H1 (cell line): ENCODE results near the gene MAGI2. TPM values are rescaled to one million over a fixed set of nuclear protein-coding genes. Genes with fewer than 3 reads are reported as not detected.

Experiments
- CTCF ChIA-PET: fragments of 300-600 bp; sonication (Branson Sonifier 250); formaldehyde crosslinking; loops from one replicate; lab custom pipeline; 2021; ENCODE audit not compliant: partially characterized antibody; lab: Charles Lee
- POLR2A ChIA-PET: fragments of 300-600 bp; sonication (Branson Sonifier 250); formaldehyde crosslinking; loops from one replicate; lab custom pipeline; 2021; ENCODE audit warnings: inconsistent platforms; ENCODE audit not compliant: partially characterized antibody; lab: Charles Lee
- DNase-seq, 2 experiments: peaks; one replicate each; pipeline versions ENCODE4 v3.0.0 to v3.0.0-alpha.2; 2010 to 2022; ENCODE audit warnings: low spot score in 2 of 2, low read depth in 1 of 2, mixed read lengths in 1 of 2
- FAIRE-seq: peaks from 2 replicates; lab custom pipeline; 2011; peaks lifted over from hg19 to GRCh38; lab: Jason Lieb, UNC
- H2AFZ ChIP-seq: 2 replicates; pipeline ENCODE4 v1.8.1; 2012; ENCODE audit warnings: low read length, inconsistent platforms
- H2AK5ac ChIP-seq: 2 replicates; pipeline ENCODE4 v1.6.1; 2013; ENCODE audit warnings: low read depth, low read length
- H2BK120ac ChIP-seq: replicated peaks from 2 replicates; pipeline ENCODE3; 2013; ENCODE audit warnings: low read depth, low read length, inconsistent platforms
- H2BK12ac ChIP-seq: 2 replicates; pipeline ENCODE4 v1.6.1; 2013; ENCODE audit warnings: low read depth, low read length
- H2BK15ac ChIP-seq: 2 replicates; pipeline ENCODE4 v1.6.1; 2013; ENCODE audit warnings: low read length
- H2BK20ac ChIP-seq: 2 replicates; pipeline ENCODE4 v1.6.1; 2013; ENCODE audit warnings: low read length
- H2BK5ac ChIP-seq: 2 replicates; pipeline ENCODE4 v1.6.1; 2013; ENCODE audit warnings: low read depth, low read length
- H3K14ac ChIP-seq: 2 replicates; pipeline ENCODE4 v1.6.1; 2013; ENCODE audit warnings: inconsistent platforms; ENCODE audit not compliant: insufficient read length
- H3K18ac ChIP-seq: 2 replicates; pipeline ENCODE4 v1.6.1; 2013; ENCODE audit warnings: low read length; ENCODE audit errors: extremely low read depth
- H3K23ac ChIP-seq: 2 replicates; pipeline ENCODE4 v1.6.1; 2013; ENCODE audit warnings: inconsistent platforms; ENCODE audit not compliant: insufficient read length
- H3K23me2 ChIP-seq: 2 replicates; pipeline ENCODE4 v1.6.1; 2013; ENCODE audit warnings: low read depth, low read length
- H3K27ac ChIP-seq: 2 replicates; pipeline ENCODE4 v1.6.1; 2011; ENCODE audit warnings: low read depth, low read length, inconsistent platforms
- H3K27me3 ChIP-seq, 4 experiments: replicated peaks in 1 of 4; 1 replicate in 1 of 4; 2 replicates in 3 of 4; pipeline versions ENCODE4 v1.6.1 to v1.8.1; 2011 to 2013; ENCODE audit warnings: low read length in 3 of 4, mild to moderate bottlenecking in 3 of 4, inconsistent platforms in 2 of 4, mixed read lengths in 2 of 4, moderate library complexity in 1 of 4; ENCODE audit not compliant: control insufficient read depth in 3 of 4, insufficient read depth in 3 of 4; ENCODE audit errors: extremely low read depth in 1 of 4
- H3K36me3 ChIP-seq, 4 experiments: 2 replicates each; pipeline versions ENCODE4 v1.6.1 to v1.8.1; 2011 to 2013; ENCODE audit warnings: mild to moderate bottlenecking in 4 of 4, low read length in 3 of 4, moderate library complexity in 2 of 4, control low read depth in 1 of 4, inconsistent platforms in 1 of 4; ENCODE audit not compliant: insufficient read depth in 4 of 4, control insufficient read depth in 2 of 4
- H3K4ac ChIP-seq: replicated peaks from 2 replicates; pipeline ENCODE3; 2013; ENCODE audit warnings: low read length, low read depth, mixed read lengths, inconsistent platforms; ENCODE audit not compliant: insufficient read length
- H3K4me1 ChIP-seq, 4 experiments: replicated peaks in 1 of 4; 1 replicate in 1 of 4; 2 replicates in 3 of 4; pipeline versions ENCODE4 v1.6.1 to v1.8.1; 2011 to 2013; ENCODE audit warnings: low read length in 3 of 4, inconsistent platforms in 2 of 4, mixed read lengths in 1 of 4; ENCODE audit not compliant: insufficient read depth in 4 of 4, control insufficient read depth in 3 of 4
- H3K4me2 ChIP-seq, 2 experiments: 2 replicates each; pipeline versions ENCODE4 v1.6.1 to v1.8.1; 2011 to 2013; ENCODE audit warnings: low read depth in 2 of 2, low read length in 2 of 2, control low read depth in 1 of 2, inconsistent platforms in 1 of 2, mild to moderate bottlenecking in 1 of 2; ENCODE audit not compliant: insufficient read depth in 1 of 2
- H3K4me3 ChIP-seq, 4 experiments: fragments of 200-600, 300-600 bp in 1 of 4; sonication (generic), shearing (Covaris generic), sonication (Bioruptor Twin) in 1 of 4; 2 replicates each; pipeline versions ENCODE4 v1.5.1 to v1.8.1; 2011 to 2016; ENCODE audit warnings: low read length in 4 of 4, low read depth in 3 of 4, control low read depth in 2 of 4, inconsistent platforms in 2 of 4, mild to moderate bottlenecking in 2 of 4, mixed read lengths in 1 of 4, moderate library complexity in 1 of 4; ENCODE audit not compliant: insufficient read depth in 2 of 4; ENCODE audit errors: extremely low read depth in 1 of 4
- H3K56ac ChIP-seq: replicated peaks from 2 replicates; pipeline ENCODE3; 2013; ENCODE audit warnings: low read depth, mild to moderate bottlenecking, mixed read lengths, low read length, inconsistent platforms; ENCODE audit not compliant: insufficient read length
- H3K79me1 ChIP-seq: 2 replicates; pipeline ENCODE4 v1.6.1; 2013; ENCODE audit warnings: low read depth, low read length, control low read depth
- H3K79me2 ChIP-seq, 2 experiments: 2 replicates each; pipeline versions ENCODE4 v1.6.1 to v1.8.1; 2012 to 2013; ENCODE audit warnings: low read length in 2 of 2, mild to moderate bottlenecking in 2 of 2, inconsistent platforms in 1 of 2; ENCODE audit not compliant: insufficient read depth in 2 of 2, control insufficient read depth in 1 of 2
- H3K9ac ChIP-seq, 4 experiments: replicated peaks in 1 of 4; 1 replicate in 1 of 4; 2 replicates in 3 of 4; pipeline versions ENCODE4 v1.6.1 to v1.8.1; 2011 to 2013; ENCODE audit warnings: low read depth in 3 of 4, low read length in 3 of 4, control low read depth in 2 of 4, mild to moderate bottlenecking in 2 of 4, moderate library complexity in 2 of 4, inconsistent platforms in 1 of 4; ENCODE audit errors: extremely low read depth in 1 of 4
- H3K9me3 ChIP-seq, 2 experiments: 2 replicates each; pipeline versions ENCODE4 v1.6.1 to v1.8.1; 2012 to 2013; ENCODE audit warnings: mild to moderate bottlenecking in 2 of 2, moderate library complexity in 2 of 2, control low read depth in 1 of 2, inconsistent platforms in 1 of 2, low read depth in 1 of 2, low read length in 1 of 2, mixed read lengths in 1 of 2; ENCODE audit not compliant: insufficient read depth in 2 of 2
- H4K20me1 ChIP-seq, 2 experiments: replicated peaks in 1 of 2; 2 replicates each; pipeline versions ENCODE3 to v1.8.1; 2011 to 2013; ENCODE audit warnings: inconsistent platforms in 2 of 2, low read length in 2 of 2, mild to moderate bottlenecking in 1 of 2; ENCODE audit not compliant: insufficient read depth in 2 of 2, control insufficient read depth in 1 of 2
- H4K5ac ChIP-seq: 2 replicates; pipeline ENCODE4 v1.6.1; 2013; ENCODE audit warnings: low read length, low read depth, mixed read lengths, inconsistent platforms; ENCODE audit not compliant: insufficient read length
- H4K8ac ChIP-seq: 2 replicates; pipeline ENCODE4 v1.8.0; 2013; ENCODE audit warnings: mild to moderate bottlenecking, moderate library complexity, low read length, inconsistent platforms; ENCODE audit not compliant: insufficient read depth; ENCODE audit errors: extremely low read depth
- H4K91ac ChIP-seq: replicated peaks from 2 replicates; pipeline ENCODE3; 2013; ENCODE audit warnings: low read length, mixed read lengths, inconsistent platforms; ENCODE audit not compliant: insufficient read length
- BCL11A ChIP-seq, 2 experiments: IDR thresholded peaks; one replicate each; pipeline ENCODE4 v1.6.1; 2011; ENCODE audit warnings: low read depth in 2 of 2, low read length in 2 of 2, mild to moderate bottlenecking in 2 of 2
- CBX5 ChIP-seq: fragments of 300-800, 300-1000 bp; sonication (generic); IDR thresholded peaks from 2 replicates; pipeline ENCODE4 v1.7.1; 2016; ENCODE audit warnings: antibody characterized with exemption, low read length, low read depth
- NRF1 ChIP-seq: IDR thresholded peaks from 2 replicates; pipeline ENCODE4 v1.6.1; 2011; ENCODE audit warnings: mild to moderate bottlenecking, low read depth, low read length, improper control_type of control experiment
- SAP30 ChIP-seq: fragments of 300-600 bp; sonication (generic); IDR thresholded peaks from 2 replicates; pipeline ENCODE4 v1.7.1; 2012; ENCODE audit warnings: low read length, moderate library complexity, mild to moderate bottlenecking, inconsistent platforms; ENCODE audit not compliant: insufficient read depth, insufficient replicate concordance
- SIX5 ChIP-seq: IDR thresholded peaks from 2 replicates; pipeline ENCODE4 v1.6.1; 2011; ENCODE audit warnings: mild to moderate bottlenecking, low read depth, low read length
- TBP ChIP-seq: IDR thresholded peaks from 2 replicates; pipeline ENCODE4 v1.6.1; 2011; ENCODE audit warnings: low read depth, low read length, improper control_type of control experiment
- ZNF274 ChIP-seq: IDR thresholded peaks from 2 replicates; pipeline ENCODE4 v1.7.0; 2012; ENCODE audit warnings: low read length, borderline replicate concordance; ENCODE audit errors: extremely low read depth
- WGBS, 2 experiments: shearing (Covaris generic) in 1 of 2; methylation state at CpG; one replicate each; pipeline versions ENCODE4 v1.1.6 to v1.1.7; 2013 to 2015; ENCODE audit warnings: low lambda C conversion rate in 2 of 2, mixed read lengths in 2 of 2, inconsistent platforms in 1 of 2, low coverage in 1 of 2, missing lambda C conversion rate in 1 of 2; ENCODE audit not compliant: insufficient replicate concordance in 2 of 2, insufficient coverage in 1 of 2, insufficient read length in 1 of 2; ENCODE audit errors: extremely low coverage in 1 of 2, missing lambda C conversion rate in 1 of 2; 5-methylcytosine and 5-hydroxymethylcytosine counted together
- polyA plus RNA-seq, 7 experiments: library from polyadenylated mRNA; depleted of rRNA in 3 of 7; stranded (reverse) in 5 of 7; unstranded in 2 of 7; fragments of >200 nt in 5 of 7; fragments of 200-250 nt in 2 of 7; gene quantifications; 1 replicate in 5 of 7; 2 replicates in 1 of 7; 4 replicates in 1 of 7; pipeline versions ENCODE4 v1.2.1 to v1.2.3, GENCODE V29; 2011 to 2013; ENCODE audit warnings: missing spikeins in 2 of 7, mixed read lengths in 2 of 7
- total RNA-seq: library from RNA; stranded (reverse); fragmentation: NEBNext Ultra II Directional; extraction: Animal tissue kit (Norgen Biotek cat#: 25700); gene quantifications from 2 replicates; pipeline ENCODE4 v1.2.1, GENCODE V29; 2021

The MAGI2 gene
- total and polyA plus RNA-seq, 2 of the 8 experiments (the other 6 are each of a cell fraction or from before 2014, with no cell fraction given), result 6.0 to 27.3 TPM

DNA sequence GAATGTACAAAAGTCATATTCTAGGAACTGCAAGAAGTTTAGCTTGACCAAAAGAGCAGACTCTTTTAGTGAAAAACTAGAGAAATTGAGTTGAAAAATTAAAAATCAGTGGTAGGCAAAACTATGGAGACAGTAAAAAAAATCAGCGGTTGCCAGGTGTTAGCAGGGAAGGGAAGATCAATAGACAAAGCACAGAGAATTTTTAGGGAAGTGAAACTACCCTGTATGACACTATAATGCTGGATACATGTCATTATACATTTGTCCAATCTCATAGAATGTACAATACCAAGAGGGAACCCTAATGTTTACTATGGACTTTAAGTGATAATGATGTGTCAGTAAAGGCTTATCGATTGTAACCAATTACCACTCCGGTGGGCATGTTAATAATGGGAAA lies 761.9 kb downstream of the MAGI2 start:
- no peak overlapping the region for H2BK15ac ChIP-seq
- peaks cover 0 to 4% of the 10 kb centered on the region in 2 experiments; a peak in 2 of 4 replicates for H3K79me2 ChIP-seq
- no peak overlapping the region for H3K4me2 ChIP-seq
- WGBS, 2 experiments, result 89% methylated on average over 3 of the region's 3 CpGs; no CpG with 5 or more reads in 1 of the 2 experiments
- no peak overlapping the region for H3K56ac ChIP-seq
- no peaks in the 10 kb centered on the region for H3K9me3 ChIP-seq
- no peak overlapping the region for H4K8ac ChIP-seq
- no peak overlapping the region for H4K91ac ChIP-seq
- no peak overlapping the region for H4K5ac ChIP-seq
- no peak overlapping the region for H3K14ac ChIP-seq
- H3K9ac ChIP-seq, result no peak overlapping the region
- H2AFZ ChIP-seq, result no peak overlapping the region
- no peak overlapping the region for H2BK20ac ChIP-seq
- DNase-seq, result no peak
- ChIA-PET CTCF (interaction anchor here (0.9 kb wide), 1 partner anchor 77 kb away, joined by 3 read pairs; no protein-coding TSS in a partner anchor), POLR2A (no interaction called here)
- no peak overlapping the region for H2BK5ac ChIP-seq
- no peaks in the 10 kb centered on the region for H3K4me1 ChIP-seq
- FAIRE-seq, result no peak
- H2AK5ac ChIP-seq, result no peak overlapping the region
- no peak overlapping the region for H3K4me3 ChIP-seq
- no peak overlapping the region for H3K27ac ChIP-seq
- H3K23ac ChIP-seq, result no peak overlapping the region
- no peaks in the 10 kb centered on the region for H3K27me3 ChIP-seq
- H3K79me1 ChIP-seq, result no peaks in the 10 kb centered on the region; the same call in 1 of the 2 replicates
- H3K4ac ChIP-seq, result no peak overlapping the region
- TF ChIP-seq ZNF274 (no peak), CBX5 (no peak), SAP30 (no peak), BCL11A (IDR thresholded peaks at IDR 0.05; ENCODE audit: low read depth in 2 of 2, low read length in 2 of 2) (no peak), NRF1 (no peak), TBP (no peak), SIX5 (no peak)
- H3K23me2 ChIP-seq, result no peaks in the 10 kb centered on the region
- no peak overlapping the region for H2BK12ac ChIP-seq
- H2BK120ac ChIP-seq, result no peak overlapping the region
- no peak overlapping the region for H3K18ac ChIP-seq
- no peaks in the 10 kb centered on the region for H3K36me3 ChIP-seq
- peaks cover 0 to 1% of the 10 kb centered on the region in 2 experiments for H4K20me1 ChIP-seq
